Pons (tissue), 1 donor: ENCODE results near the gene COL26A1.
"Not testable (repeated sequence)": the region's sequence is repeated elsewhere in the genome, so short reads cannot be mapped to it uniquely, and the experiment has no call there.

Experiments
- DNase-seq: peaks from one replicate; pipeline ENCODE4 v3.0.0-alpha.2; 2016; ENCODE audit warnings: low spot score

Gene COL26A1

DNA sequence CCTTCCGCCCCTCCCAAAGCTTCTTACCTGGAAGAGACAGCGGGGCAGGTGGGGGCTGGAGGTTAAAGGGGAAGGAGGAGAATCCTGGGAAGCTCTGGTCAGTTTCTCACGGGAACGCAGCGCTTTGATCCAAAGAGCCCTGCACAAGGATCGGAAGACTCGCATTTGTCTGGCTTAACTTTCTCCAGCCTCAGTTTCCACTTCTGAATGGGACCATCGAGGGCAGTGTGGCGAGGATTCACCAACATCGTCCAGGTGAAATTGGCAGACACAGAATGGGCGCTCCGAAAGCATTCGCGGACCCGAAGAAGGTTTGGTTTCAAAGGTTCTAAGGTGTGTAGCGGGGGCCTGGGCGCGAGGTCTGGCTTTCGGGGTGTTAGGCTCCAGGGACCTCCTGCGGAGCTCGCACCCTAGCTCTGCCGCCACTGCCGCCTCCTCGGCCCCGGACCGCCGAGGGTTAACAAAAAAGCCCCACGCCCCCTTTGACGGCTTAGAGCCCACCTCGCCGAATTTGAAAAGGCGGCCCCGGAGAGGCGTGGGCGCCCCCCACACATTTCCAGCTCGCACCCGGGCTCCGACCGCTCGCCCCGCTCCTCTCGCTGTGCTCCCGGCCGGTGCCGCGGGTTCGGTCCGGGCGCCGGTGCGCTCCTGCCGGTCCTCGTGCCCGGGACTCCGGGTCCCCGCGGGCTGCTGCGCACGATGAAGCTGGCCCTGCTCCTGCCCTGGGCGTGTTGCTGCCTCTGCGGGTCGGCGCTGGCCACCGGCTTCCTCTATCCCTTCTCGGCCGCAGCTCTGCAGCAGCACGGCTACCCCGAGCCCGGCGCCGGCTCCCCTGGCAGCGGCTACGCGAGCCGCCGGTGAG is at the start of gene COL26A1:
Gene COL26A1 (plus strand): TSS at position 542 of the 862 bp plus-strand sequence. CDS start 158 bp downstream, at position 700.
- no peak for DNase-seq

DNA sequence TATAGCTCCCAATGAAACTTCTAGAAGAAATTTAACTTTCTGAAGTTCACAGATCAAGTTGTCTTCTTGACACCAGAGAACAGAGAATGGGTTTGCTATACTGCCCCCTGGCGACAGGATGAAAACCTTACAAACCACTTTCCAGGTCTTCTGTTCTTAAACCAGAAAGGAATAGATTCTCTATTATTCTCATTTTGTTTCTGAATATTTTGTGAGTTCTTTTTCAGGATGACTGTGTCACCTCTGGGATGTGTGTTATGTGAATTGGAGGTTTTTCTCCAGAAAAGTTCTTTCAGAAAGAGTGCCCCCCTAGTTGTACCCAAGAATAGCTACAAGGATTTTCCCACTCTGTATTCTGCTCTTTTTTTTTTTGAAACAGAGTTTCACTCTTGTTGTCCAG is 47.3 kb upstream of the COL26A1 start:
- DNase-seq = peak; percentile 31

DNA sequence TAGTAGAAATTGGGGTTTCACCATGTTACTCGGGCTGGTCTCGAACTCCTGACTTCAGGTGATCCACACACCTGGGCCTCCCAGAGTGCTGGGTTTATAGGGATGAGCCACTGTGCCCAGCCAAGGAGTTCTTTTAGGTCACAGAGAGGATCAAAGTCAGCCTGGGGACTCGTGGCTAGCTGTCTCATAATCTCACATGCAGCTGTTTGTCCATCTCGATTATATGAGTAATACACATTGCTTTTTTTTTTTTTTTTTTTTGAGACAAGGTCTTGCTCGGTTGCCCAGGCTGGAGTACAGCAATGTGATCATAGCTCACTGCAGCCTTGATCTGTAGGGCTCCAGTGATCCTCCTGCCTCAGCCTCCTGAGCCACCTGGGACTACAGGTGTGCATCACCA is 43.3 kb upstream of the COL26A1 start:
- DNase-seq = no peak

DNA sequence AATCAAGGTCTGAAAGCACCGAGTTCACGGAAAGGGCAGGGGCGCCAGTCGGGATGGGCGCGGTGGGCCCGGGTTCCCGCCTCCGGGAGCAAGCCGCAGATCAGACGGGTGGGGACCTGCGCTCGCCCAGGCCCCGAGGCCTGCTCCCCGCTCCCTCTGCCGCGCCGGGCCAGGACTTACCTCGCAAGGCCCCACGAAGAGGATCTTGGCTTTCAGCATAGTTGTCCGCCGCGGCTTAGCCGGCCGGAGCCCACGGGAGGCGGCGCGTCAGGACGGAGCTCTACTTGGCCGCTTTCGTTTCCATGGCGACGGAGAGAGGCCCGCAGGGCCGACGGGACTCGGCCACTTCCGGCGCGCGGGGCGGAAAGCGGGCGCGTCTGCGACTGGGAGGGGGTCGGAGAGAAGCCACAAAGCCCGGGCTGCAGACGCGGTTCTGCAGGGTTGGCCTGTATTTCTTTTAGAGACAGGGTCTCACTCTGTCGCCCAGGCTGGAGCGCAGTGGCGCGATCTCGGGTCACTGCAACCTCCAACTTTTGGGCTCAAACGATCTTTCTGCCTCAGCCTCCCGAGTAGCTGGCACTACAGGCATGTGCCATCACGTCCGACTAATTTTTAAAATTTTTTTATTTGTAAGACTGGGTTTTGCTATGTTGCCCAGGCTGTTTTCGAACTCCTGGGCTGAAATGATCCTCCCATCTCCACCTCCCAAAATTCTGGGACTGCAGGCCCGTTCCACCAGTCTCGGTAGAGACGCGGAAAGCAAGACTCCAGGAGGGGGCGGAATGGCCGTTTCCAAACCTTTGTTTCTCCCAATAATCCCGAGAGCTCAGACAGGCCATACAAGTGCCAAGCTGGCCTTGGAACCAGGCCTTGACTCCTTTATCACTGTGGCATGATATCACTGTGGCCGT is 40.9 kb upstream of the COL26A1 start, which contains the start of gene IFT22:
Gene IFT22 (minus strand): TSS at position 322 of the 911 bp plus-strand sequence. CDS start 103 bp downstream, at position 219.
- peak; percentile 89 for DNase-seq

DNA sequence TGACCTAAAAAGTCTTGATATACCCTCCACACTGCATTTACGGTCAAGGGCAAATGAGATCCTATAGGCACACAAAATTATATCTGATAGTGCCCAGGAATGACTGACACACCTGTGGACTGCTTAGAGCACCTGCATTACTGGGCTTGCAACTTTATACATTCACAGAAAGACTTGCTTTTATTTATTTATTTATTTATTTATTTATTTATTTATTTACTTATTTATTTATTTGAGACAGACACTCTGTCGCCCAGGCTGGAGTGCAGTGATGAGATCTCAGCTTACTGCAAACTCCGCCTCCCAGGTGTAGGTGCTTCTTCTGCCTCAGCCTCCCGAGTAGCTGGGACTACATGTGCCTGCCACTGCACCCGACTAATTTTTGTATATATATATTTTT is 34.5 kb upstream of the COL26A1 start:
- DNase-seq = no peak

DNA sequence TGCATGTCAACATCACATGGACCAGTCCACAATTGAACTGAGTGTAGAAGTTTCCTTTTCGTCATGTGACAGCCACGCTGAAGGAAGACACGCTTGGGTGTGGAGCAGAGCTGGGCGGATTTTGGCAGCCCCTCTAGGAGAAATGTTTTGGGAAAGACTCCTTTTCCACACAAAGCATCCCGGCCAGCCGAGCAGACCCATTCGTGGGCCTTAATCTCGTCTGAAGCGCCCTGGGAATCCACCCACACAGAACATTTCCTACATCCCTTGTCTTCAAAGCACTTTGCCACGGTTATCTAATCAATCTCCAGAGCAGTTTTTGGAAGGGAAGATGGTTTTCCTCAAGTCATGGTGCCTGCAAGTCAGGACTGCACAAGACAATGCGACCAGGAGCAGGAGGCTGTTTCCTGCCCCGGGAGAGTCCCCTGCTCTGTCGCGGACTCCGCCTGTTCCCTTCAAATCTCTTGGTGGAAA is 32.6 kb upstream of the COL26A1 start:
- DNase-seq = no peak

DNA sequence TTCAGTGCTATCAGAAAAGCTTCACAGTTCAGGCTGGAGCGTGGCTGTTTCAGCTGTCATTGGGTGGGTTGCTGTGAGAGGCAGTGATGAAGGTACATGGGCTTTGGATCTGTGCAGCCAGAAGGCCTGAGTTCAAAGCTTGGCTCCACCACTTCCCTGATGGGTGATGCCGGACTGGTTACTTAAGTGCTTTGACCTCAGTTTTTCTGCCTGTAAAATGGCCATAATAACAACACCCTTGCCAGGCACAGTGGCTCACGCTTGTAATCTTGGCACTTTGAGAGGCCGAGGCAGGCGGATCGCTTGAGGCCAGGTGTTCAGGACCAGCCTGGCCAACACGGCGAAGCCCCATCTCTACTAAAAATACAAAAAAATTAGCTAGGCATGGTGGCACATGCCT is 30.6 kb upstream of the COL26A1 start:
- DNase-seq = no peak

DNA sequence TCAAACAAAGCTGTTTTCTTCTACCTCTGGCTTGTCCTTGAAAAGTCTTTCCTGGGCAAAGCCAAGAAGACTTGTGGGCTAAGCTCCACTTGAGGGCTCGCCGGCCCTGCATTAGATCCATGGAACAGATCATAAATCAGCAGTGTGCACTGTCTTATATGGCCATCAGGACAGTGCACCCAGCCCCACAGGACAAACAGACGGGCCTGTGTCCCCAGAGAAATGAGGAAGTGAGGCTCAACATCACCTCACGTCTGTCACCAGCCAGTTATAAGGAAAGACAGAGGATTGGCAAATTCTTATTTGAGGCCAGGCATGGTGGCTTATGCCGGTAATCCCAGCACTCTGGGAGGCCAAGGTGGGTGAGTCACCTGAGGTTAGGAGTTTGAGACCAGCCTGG is 28.8 kb upstream of the COL26A1 start:
- DNase-seq = no peak

DNA sequence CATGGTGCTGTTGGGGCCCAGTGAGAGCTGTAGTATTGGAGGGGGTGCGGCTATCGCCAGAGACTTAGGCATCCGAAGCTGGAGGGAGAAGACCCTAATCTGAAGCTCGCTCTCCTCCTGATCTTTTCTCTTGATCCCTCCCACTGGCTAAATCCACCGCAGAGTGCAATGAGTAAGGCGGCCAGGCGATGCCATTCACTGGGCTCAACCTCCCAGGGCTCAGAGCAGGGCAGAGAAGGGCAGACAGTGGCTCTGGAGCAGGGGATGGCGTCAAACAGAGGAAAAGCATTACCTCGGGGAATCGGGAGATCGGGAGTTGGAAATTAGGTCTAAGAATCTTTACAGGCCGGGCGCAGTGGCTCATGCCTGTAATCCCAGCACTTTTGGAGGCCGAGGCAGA is 22.3 kb upstream of the COL26A1 start:
- no peak for DNase-seq

DNA sequence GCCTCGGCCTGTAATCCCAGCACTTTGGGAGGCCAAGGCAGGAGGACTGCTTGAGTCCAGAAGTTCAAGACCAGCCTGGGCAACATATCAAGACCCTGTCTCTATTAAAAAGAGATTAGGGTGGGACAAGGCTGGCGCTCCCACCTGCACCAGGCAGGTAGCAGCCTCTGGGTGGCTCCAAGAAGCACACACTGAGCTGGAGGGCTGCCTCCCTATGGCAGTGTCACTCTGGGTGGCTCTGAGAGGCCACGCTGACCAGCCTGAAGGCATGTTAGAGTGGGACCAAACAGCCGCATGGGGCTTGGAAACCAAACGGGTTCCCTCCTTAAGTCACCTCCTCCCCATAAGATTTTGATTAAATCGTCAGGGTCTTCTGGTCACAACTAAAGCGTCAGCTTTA is 19.8 kb upstream of the COL26A1 start:
- no peak for DNase-seq

DNA sequence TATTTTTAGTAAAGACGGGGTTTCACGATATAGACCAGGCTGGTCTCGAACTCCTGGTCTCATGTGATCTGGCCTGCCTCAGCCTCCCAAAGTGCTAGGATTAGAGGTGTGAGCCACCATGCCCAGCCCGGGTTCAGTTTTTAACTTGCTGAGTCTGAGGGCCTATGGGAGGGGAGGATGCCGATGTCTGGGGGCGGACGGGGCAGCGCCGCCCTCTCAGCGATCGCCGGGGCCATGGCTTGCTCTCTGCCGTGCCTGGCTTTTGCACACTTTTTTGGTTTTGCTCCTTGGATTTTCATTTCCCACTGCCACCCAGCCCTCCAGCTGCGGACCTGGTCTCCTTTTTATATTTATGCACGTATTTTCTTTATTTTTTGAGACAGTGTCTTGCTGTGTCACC is 15.2 kb upstream of the COL26A1 start:
- no peak for DNase-seq

DNA sequence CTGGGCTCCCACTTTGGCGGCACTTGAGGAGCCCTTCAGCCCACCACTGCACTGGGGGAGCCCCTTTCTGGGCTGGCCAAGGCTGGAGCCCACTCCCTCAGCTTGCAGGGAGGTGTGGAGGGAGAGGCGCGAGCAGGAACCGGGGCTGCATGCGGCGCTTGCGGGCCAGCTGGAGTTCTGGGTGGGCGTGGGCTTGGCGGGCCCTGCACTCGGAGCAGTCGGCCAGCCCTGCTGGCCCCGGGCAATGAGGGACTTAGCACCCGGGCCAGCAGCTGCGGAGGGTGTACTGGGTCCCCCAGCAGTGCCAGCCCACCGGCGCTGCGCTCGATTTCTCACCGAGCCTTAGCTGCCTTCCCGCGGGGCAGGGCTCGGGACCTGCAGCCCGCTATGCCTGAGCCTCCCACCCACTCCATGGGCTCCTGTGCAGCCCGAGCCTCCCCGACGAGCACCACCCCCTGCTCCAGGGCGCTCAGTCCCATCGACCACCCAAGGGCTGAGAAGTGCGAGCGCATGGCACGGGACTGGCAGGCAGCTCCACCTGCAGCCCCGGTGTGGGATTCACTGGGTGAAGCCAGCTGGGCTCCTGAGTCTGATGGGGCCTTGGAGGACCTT is 14.1 kb upstream of the COL26A1 start:
- DNase-seq = not testable (repeated sequence)

DNA sequence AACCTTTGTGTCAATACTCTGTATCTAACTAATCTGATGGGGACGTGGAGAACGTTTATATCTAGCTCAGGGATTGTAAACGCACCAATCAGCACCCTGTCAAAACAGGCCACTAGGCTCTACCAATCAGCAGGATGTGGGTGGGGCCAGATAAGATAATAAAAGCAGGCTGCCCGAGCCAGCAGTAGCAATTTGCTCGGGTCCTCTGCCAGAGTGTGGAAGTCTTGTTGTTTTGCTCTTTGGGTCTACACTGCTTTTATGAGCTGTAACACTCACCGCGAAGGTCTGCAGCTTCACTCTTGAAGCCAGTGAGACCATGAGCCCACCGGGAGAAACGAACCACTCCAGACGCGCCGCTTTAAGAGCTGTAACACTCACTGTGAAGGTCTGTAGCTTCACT is 13.4 kb upstream of the COL26A1 start:
- not testable (repeated sequence) for DNase-seq

DNA sequence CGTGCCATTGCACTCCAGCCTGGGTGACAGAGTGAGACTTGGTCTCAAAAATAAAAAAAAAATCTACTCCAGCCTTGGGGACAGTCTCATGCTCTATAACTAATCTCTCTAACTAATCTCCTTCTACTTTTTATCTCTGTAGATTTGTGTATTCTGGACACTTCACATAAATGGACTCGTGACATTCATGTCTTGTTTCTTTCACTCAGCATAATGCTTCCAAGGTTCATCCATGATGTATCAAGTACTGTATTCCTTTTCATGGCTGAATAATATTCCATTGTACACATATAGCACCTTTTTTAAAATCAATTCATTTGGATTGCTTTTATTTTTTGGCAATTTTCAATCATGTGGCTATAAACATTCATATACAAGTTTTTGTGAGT is 9.8 kb upstream of the COL26A1 start:
- no peak for DNase-seq

DNA sequence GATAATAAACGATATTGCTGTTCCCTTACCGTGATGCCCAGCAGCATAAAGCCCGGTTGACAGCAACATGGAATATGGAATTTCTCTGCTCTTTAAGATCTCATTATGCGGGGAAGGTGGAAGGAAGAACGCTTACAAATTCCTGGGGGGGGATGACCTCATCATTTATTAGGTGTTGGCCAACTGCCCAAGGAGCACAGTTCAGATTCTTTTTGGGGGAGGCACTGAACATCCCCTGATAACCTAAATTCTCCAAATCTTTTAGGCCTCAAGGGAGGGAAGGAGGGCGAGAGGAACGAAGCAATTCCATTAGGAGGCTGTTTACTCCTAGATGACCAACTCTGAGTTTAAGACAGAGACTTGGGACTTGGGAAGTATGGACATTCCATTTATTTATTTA is 5.2 kb upstream of the COL26A1 start:
- DNase-seq = no peak

DNA sequence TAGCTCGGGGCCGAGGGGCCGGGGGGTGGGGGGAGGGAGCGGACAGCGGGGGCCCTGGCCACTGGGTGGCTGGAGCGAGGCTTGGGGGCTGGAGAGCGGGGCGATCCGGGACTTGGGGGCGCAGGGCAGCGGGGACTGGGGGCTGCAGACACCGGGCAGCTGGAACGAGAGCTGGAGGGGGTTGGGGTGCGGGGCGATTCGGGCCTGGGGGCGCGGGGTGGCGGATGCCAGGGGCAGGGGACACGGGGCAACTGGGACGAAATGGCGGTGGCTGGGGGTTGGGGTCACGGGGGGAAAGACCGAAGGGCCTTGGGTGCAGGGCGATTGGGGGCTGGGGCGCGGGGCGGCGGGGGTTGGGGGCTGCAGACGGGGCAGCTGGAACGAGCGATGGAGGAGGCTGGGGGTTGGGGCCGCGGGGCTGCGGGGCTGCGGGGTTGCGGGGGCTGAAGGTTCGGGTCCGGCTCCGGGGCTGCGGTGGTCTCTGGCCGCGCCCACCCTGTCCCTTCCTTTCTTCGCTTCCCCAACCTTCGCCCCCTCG is 590 bp downstream of the COL26A1 start:
- DNase-seq = no peak

DNA sequence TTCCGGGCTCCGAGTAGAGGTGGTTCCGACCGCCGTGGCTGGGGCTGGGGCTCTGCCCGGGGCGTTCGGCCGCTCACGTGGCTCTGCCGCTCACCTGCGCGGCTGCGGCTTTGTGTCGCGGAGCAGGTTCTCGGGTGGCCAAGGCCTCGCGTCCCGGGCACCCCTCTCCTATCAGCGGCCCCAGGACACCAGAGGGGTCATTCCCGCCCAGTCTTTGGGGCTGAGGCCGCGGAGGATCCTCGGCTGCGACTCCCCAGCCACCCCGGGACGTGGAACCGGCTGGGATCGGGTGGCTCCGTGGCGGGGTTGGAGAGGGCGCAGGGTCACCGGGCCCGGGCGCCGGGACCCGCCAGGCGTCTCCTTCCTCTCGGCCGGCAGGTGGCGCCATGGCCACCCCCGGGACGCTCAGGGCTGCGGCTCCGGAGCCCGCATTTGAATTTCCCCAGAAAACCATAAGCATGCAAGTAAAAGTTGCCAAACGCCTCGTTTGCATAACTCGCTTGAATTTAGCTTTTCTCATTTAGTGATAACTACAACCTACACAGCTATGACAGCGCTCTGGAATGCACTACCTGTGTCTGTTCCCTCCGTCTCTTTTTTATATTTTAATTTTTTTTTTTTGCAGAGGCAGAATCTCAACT is 1.2 kb downstream of the COL26A1 start:
- peak; percentile 44 for DNase-seq

DNA sequence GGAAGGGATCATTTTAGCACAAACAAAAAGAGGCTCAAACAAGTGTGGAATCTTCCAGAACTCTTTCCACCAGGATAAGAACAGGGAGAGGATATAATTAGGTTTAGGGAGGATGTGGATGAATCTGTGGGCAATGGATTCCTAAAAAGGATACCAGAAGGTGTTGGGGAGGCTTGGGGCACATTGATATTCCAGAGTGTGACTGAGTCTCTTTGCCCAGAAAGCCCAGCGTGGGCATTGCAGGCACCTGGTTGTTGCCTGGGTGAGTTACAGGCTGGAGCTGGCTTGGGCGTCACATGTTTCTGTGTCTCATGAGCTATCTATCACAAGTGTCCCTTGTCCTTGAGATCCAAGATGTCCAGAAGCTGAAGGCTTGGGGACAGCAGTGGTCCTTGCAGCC is 3.3 kb downstream of the COL26A1 start:
- DNase-seq = no peak

DNA sequence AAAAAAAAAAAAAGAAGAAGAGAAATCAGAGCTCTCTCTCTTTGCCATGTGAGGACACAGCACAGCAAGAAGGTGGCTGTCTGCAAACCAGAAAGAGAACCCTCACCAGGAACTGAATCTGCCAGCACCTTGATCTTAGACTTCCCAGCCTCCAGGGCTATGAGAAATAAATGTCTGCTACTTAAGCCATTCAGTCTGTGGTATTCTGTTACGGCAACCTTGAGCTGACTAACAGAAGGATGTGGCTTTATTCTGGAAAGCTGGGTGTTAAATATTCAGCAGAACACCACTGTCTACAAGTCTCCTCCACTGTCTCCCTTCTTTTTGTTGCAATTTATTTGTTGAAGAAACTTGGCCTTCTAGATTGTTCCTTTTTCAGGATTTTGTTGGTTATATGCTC is 5.0 kb downstream of the COL26A1 start:
- no peak for DNase-seq

DNA sequence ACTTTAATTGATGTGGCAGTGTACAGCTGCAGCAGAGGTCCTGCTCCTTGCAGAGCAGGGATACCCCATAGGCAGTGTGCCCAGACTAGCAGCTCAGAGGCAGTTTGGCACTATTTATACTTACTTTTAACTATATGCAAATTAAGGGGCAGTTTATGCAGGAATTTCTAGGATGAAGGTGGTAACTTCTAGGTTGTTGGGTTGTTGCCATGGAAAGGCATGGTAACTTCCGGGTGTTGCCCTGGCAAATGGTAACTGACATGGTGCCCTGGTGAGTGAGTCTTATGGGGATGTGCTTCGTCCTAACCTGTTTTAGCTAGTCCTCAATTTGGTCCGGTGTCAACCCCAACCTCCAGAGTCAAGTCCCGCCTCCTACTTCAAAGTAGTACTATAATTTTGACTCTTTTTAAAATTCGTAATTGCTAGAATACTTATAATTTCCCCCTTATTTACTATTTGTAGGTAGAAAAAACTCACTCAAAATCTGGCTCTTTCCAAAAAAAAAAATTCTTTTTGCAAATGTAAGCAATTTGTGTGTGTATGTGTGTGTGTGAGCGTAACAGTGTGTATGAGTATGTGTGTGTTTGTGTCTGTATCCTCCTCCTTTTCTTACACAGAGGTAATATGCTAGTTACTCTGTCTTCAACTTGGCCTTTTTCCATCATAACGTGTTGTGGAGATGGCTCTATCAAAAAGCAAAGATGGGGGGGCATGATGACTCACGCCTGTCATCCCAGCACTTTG is 5.9 kb downstream of the COL26A1 start:
- DNase-seq = no peak

DNA sequence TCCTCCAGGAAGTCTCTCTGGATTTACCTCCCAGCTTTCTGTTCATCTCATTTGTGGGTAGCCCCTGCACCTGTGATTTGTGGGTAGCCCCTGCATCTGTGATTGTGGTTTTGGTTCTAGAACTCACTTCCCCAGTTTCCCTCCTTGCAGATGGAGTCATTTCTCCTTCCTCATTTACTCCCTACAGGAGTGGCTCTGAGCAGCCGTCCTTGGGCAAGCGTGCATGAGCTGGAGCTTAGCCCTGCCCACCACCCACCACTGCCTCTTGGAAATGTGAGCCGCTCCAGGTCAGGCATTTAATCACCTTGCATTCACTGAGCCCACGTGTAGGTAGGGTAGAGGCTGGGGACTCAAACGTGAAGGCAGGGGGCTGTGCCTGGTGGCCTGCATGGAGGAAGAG is 8.2 kb downstream of the COL26A1 start:
- no peak for DNase-seq
